Measurements from ENCODE around the gene CCL15. TPM values are rescaled to one million over a fixed set of nuclear protein-coding genes. Genes with fewer than 3 reads are reported as not detected.

Gene CCL15, protein sequence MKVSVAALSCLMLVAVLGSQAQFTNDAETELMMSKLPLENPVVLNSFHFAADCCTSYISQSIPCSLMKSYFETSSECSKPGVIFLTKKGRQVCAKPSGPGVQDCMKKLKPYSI
- total RNA-seq = not detected

DNA sequence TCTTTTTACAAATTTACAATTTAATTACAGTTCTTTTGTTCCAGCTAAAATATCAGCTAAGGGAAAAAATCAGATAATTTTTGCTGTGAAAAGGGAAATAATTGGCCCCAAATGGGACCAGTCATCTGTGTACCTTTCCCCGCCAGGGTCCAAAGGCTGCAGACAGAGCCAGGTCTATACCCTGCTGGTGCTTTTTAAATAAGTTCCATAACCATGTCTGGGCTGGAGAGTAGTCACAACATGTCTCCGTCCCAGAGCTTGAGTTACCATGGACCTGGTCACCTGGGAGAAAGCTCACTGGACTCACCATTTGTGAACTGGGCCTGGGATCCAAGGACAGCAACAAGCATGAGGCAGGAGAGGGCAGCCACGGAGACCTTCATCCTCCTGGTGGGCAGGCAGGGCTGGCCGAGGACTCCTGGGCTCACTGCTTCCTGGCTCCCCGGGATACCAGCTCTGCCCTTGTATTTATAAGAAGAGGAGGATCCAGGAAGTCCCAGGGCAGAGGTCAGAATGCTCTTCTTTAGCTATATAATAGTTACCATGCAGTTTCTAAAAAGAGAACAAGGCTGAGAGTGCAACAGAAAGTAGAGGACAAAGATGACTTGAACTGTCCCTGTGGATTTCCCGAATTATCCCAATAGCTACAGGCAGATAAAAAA is at the start of gene CCL15:
Gene CCL15 (minus strand): TSS at position 444 of the 662 bp plus-strand sequence. CDS start 61 bp downstream, at position 383.
- peak in 1 of 2 donors; percentile 34 for DNase-seq (ENCODE audit: extremely low spot score in 2 of 2)

DNA sequence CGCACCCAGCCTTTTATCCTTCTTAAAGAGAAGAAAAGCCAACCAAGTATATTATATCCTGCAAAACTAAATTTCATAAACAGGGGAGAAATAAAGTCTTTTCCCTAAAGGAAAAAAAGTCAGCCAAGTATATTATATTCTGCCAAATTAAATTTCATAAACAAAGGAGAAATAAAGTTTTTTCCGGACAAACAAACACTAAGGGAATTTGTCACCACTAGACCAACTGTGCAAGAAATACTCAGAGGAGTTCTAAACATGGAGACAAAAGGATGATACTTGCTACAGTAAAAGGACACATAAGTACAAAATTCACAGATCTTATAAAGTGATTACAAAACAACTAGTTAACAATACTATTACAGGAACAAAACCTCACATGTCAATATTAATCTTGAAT is 48.3 kb upstream of the CCL15 start:
- no peak for DNase-seq (ENCODE audit: extremely low spot score in 2 of 2)
- no peaks in the 10 kb centered on the region for H3K4me1 ChIP-seq
- no peaks in the 10 kb centered on the region for H3K27me3 ChIP-seq
- intact Hi-C loops (cut with DNase I) = no loop called here
- no peak overlapping the region for H3K4me3 ChIP-seq
- no peak for TF ChIP-seq POLR2A (IDR thresholded peaks at IDR 0.05)
- TF ChIP-seq POLR2AphosphoS5 (IDR thresholded peaks at IDR 0.05; ENCODE audit: insufficient read depth in 1 of 2, low read depth in 1 of 2) = no peak
- TF ChIP-seq, protein P1, sequence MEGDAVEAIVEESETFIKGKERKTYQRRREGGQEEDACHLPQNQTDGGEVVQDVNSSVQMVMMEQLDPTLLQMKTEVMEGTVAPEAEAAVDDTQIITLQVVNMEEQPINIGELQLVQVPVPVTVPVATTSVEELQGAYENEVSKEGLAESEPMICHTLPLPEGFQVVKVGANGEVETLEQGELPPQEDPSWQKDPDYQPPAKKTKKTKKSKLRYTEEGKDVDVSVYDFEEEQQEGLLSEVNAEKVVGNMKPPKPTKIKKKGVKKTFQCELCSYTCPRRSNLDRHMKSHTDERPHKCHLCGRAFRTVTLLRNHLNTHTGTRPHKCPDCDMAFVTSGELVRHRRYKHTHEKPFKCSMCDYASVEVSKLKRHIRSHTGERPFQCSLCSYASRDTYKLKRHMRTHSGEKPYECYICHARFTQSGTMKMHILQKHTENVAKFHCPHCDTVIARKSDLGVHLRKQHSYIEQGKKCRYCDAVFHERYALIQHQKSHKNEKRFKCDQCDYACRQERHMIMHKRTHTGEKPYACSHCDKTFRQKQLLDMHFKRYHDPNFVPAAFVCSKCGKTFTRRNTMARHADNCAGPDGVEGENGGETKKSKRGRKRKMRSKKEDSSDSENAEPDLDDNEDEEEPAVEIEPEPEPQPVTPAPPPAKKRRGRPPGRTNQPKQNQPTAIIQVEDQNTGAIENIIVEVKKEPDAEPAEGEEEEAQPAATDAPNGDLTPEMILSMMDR (IDR thresholded peaks at IDR 0.05) = no peak
- H3K27ac ChIP-seq = no peak overlapping the region
- H3K36me3 ChIP-seq = no peaks in the 10 kb centered on the region
- peaks cover 5% of the 10 kb centered on the region for H3K9me3 ChIP-seq

More for the DNA sequence above, at the start of gene CCL15:
- intact Hi-C loops (cut with DNase I) = no loop called here
- Histone ChIP-seq H3K4me1 (no peaks in the 10 kb centered on the region), H3K4me3 (no peak within 1 kb of the TSS), H3K36me3 (no peaks in the 10 kb centered on the region), H3K27me3 (no peaks in the 10 kb centered on the region), H3K9me3 (no peaks in the 10 kb centered on the region), H3K27ac (no peak within 1 kb of the TSS)
- TF ChIP-seq POLR2AphosphoS5 (IDR thresholded peaks at IDR 0.05; ENCODE audit: insufficient read depth in 1 of 2, low read depth in 1 of 2) (no peak), POLR2A (IDR thresholded peaks at IDR 0.05) (no peak)
- TF ChIP-seq, protein P1 (IDR thresholded peaks at IDR 0.05) = no peak

DNA sequence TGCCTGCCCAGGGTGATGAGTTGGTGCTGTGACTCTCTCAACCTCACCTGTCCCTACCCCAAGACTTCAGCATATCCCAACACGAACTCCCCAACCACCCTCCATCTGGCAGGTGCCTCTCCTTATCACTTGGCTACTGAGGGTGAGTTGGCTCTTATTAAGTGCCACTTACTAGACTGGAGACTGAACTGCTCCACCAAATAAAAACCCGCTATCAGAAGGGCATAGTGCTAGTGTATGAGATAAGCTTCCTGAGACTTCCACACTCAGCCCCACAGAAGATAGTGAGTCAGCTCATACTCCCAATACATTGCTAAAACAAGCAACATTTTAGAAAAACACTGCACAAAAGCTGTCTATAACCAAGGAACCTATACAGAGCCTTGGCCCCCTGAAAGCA is 46.7 kb upstream of the CCL15 start:
- Histone ChIP-seq H3K27ac (no peak overlapping the region), H3K9me3 (peaks cover 5% of the 10 kb centered on the region), H3K4me3 (no peak overlapping the region), H3K36me3 (no peaks in the 10 kb centered on the region), H3K27me3 (no peaks in the 10 kb centered on the region), H3K4me1 (no peaks in the 10 kb centered on the region)
- intact Hi-C loops (cut with DNase I) = no loop called here
- TF ChIP-seq, protein P1 (IDR thresholded peaks at IDR 0.05) = no peak
- TF ChIP-seq POLR2AphosphoS5 (IDR thresholded peaks at IDR 0.05; ENCODE audit: insufficient read depth in 1 of 2, low read depth in 1 of 2) = no peak
- no peak for TF ChIP-seq POLR2A (IDR thresholded peaks at IDR 0.05)
- DNase-seq (ENCODE audit: extremely low spot score in 2 of 2) = no peak

DNA sequence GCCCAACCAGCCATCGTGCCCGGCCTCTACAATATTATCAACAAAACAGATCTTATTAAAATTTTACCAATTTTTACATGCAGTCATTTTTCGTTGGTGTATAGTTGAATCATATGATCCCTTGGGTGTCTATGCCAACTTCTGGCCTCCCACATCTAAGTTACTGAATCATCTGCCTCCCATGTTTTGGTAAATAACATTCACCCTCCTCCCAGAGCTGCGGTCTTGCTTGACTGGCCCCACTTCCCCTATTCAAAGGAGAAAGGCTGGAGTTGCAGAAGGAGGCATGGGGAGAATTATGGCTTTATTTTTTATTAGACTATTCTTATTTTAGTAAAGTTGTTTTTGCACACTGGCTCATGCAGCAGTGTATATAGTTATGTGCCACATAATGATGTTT is 34.9 kb upstream of the CCL15 start:
- DNase-seq (ENCODE audit: extremely low spot score in 2 of 2) = no peak
- H3K27ac ChIP-seq = no peak overlapping the region
- no peaks in the 10 kb centered on the region for H3K36me3 ChIP-seq
- intact Hi-C loops (cut with DNase I) = no loop called here
- no peak overlapping the region for H3K4me3 ChIP-seq
- H3K27me3 ChIP-seq = no peaks in the 10 kb centered on the region
- no peaks in the 10 kb centered on the region for H3K4me1 ChIP-seq
- TF ChIP-seq, protein P1 (IDR thresholded peaks at IDR 0.05) = no peak
- no peak for TF ChIP-seq POLR2AphosphoS5 (IDR thresholded peaks at IDR 0.05; ENCODE audit: insufficient read depth in 1 of 2, low read depth in 1 of 2)
- no peak for TF ChIP-seq POLR2A (IDR thresholded peaks at IDR 0.05)
- no peaks in the 10 kb centered on the region for H3K9me3 ChIP-seq

DNA sequence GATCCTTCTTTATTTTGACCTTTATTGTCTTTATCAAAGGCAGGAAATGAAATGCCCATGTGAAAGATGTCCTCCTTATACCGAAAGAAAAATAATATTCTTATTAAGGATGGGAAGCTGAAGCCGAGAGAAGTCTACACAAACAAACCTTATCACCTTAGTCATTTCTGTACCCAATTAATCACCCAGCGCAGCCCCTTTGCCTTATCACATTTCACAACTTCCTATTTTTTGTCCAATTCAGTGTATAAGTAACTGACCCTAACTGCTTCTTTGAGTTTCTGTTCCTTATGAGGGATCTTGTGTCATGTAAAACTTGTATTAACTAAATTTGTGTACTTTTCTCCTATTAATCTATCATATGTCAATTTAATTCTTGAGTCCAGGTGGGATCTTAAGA is 32.8 kb upstream of the CCL15 start:
- Histone ChIP-seq H3K36me3 (no peaks in the 10 kb centered on the region), H3K27ac (no peak overlapping the region), H3K9me3 (no peaks in the 10 kb centered on the region), H3K27me3 (no peaks in the 10 kb centered on the region), H3K4me1 (no peaks in the 10 kb centered on the region), H3K4me3 (no peak overlapping the region)
- no peak for TF ChIP-seq POLR2AphosphoS5 (IDR thresholded peaks at IDR 0.05; ENCODE audit: insufficient read depth in 1 of 2, low read depth in 1 of 2)
- TF ChIP-seq POLR2A (IDR thresholded peaks at IDR 0.05) = no peak
- TF ChIP-seq, protein P1 (IDR thresholded peaks at IDR 0.05) = no peak
- no peak for DNase-seq (ENCODE audit: extremely low spot score in 2 of 2)
- intact Hi-C loops (cut with DNase I) = no loop called here

All from vagina (tissue), 2 donors.